ENCODE results near the gene UVSSA. TPM values are rescaled to one million over a fixed set of nuclear protein-coding genes. Genes with fewer than 3 reads are reported as not detected.

Gene UVSSA
- total and polyA plus RNA-seq, 9 of the 15 experiments (the other 6 are each of a cell fraction or from before 2014, with no cell fraction given), result 0.21 to 14.6 (median 3.3) TPM

- TF ChIP-seq ATF3 (IDR thresholded peaks at IDR 0.05) (peak; percentile 51; the same call in 1 of the 2 replicates), ATF3 (CRISPR knock-in tag; conservative IDR thresholded peaks at IDR 0.05) (0 out of 2 replicates have a peak, but pooled peaks have one; percentile 11), ZNF584 (CRISPR knock-in tag; IDR thresholded peaks at IDR 0.05; ENCODE audit: low read depth) (no peak), ZNF324 (CRISPR knock-in tag; IDR thresholded peaks at IDR 0.05) (no peak), ELF4 (CRISPR knock-in tag; IDR thresholded peaks at IDR 0.05) (no peak), ZNF778 (CRISPR knock-in tag; IDR thresholded peaks at IDR 0.05) (no peak), NFXL1 (CRISPR knock-in tag; IDR thresholded peaks at IDR 0.05) (no peak), MXD1 (CRISPR knock-in tag; IDR thresholded peaks at IDR 0.05; ENCODE audit: borderline replicate concordance, poor library complexity, severe bottlenecking) (no peak), POLR2A (conservative IDR thresholded peaks at IDR 0.05) (peak; percentile 39; the same call in 1 of the 2 replicates), SMAD4 (CRISPR knock-in tag; conservative IDR thresholded peaks at IDR 0.05) (no peak), BCLAF1 (IDR thresholded peaks at IDR 0.05; ENCODE audit: borderline replicate concordance in 1 of 2, control insufficient read depth in 1 of 2, low read depth in 2 of 2, low read length in 1 of 2) (no peak), MBD1 (CRISPR knock-in tag; IDR thresholded peaks at IDR 0.05) (no peak), CTCFL (IDR thresholded peaks at IDR 0.05; ENCODE audit: borderline replicate concordance, insufficient read depth, low read depth, low read length, poor library complexity, severe bottlenecking) (no peak), SREBF1 (IDR thresholded peaks at IDR 0.05; ENCODE audit: borderline replicate concordance, low read depth, low read length) (peak; percentile 51; the same call in 1 of the 2 replicates), ZNF408 (CRISPR knock-in tag; IDR thresholded peaks at IDR 0.05; ENCODE audit: low read depth) (no peak), ZNF121 (CRISPR knock-in tag; conservative IDR thresholded peaks at IDR 0.05) (no peak), CCNT2 (IDR thresholded peaks at IDR 0.05; ENCODE audit: borderline replicate concordance, extremely low read depth, insufficient read length, low read depth, low read length) (peak; percentile 40)
Measured at GRCh38 chr4:1346781-1347409, at the start of gene UVSSA (continued).

Data from K562 (cell line).